ENCODE measurements around the gene SLC7A6. TPM values are rescaled to one million over a fixed set of nuclear protein-coding genes. Genes with fewer than 3 reads are reported as not detected.

SLC7A6 gene
- total and polyA plus RNA-seq, 2 of the 13 experiments (the other 11 are each of a cell fraction or from before 2014, with no cell fraction given), result 35.8 to 70.8 TPM

GRCh38 chr16:68257906-68258800 is 6.2 kb upstream of the SLC7A6 start (continued):
- TF ChIP-seq ATF5 (CRISPR knock-in tag; IDR thresholded peaks at IDR 0.05; ENCODE audit: low read depth), result no peak
- TF ChIP-seq HNF1A (IDR thresholded peaks at IDR 0.05; ENCODE audit: low read depth), result no peak
- peak; percentile 80; the same call in 1 of the 2 replicates for TF ChIP-seq HNF1A (CRISPR knock-in tag; IDR thresholded peaks at IDR 0.05; ENCODE audit: borderline replicate concordance)
- no peak for TF ChIP-seq TEAD2 (CRISPR knock-in tag; IDR thresholded peaks at IDR 0.05)
- TF ChIP-seq ZBTB33 (CRISPR knock-in tag; IDR thresholded peaks at IDR 0.05), result peak; percentile 80
- peak; percentile 52; the same call in 1 of the 2 replicates for TF ChIP-seq MEIS1 (CRISPR knock-in tag; IDR thresholded peaks at IDR 0.05; ENCODE audit: borderline replicate concordance)
- TF ChIP-seq ZBTB8A (CRISPR knock-in tag; IDR thresholded peaks at IDR 0.05; ENCODE audit: borderline replicate concordance, low read depth), result no peak
- TF ChIP-seq ZNF746 (CRISPR knock-in tag; IDR thresholded peaks at IDR 0.05), result no peak
- no peak for TF ChIP-seq MLLT10 (CRISPR knock-in tag; IDR thresholded peaks at IDR 0.05)
- TF ChIP-seq TRAFD1 (CRISPR knock-in tag; IDR thresholded peaks at IDR 0.05; ENCODE audit: borderline replicate concordance), result no peak
- no peak; the same call in 1 of the 2 replicates for TF ChIP-seq ATF3 (CRISPR knock-in tag; IDR thresholded peaks at IDR 0.05)
- peak; percentile 94 for TF ChIP-seq ZNF451 (CRISPR knock-in tag; IDR thresholded peaks at IDR 0.05)
- TF ChIP-seq ZNF276 (CRISPR knock-in tag; IDR thresholded peaks at IDR 0.05; ENCODE audit: low read depth), result peak; percentile 71
- no peak for TF ChIP-seq FLYWCH1 (CRISPR knock-in tag; IDR thresholded peaks at IDR 0.05)
- TF ChIP-seq HMG20A (CRISPR knock-in tag; IDR thresholded peaks at IDR 0.05; ENCODE audit: borderline replicate concordance), result peak; percentile 37; the same call in 1 of the 2 replicates
- no peak for TF ChIP-seq ZNF274 (CRISPR knock-in tag; IDR thresholded peaks at IDR 0.05)
- TF ChIP-seq ZZZ3 (CRISPR knock-in tag; IDR thresholded peaks at IDR 0.05; ENCODE audit: borderline replicate concordance), result no peak
